Measurements from ENCODE around the gene CHEK2.
"Not testable (repeated sequence)": the region's sequence is repeated elsewhere in the genome, so short reads cannot be mapped to it uniquely, and the experiment has no call there.

CHEK2 gene

DNA sequence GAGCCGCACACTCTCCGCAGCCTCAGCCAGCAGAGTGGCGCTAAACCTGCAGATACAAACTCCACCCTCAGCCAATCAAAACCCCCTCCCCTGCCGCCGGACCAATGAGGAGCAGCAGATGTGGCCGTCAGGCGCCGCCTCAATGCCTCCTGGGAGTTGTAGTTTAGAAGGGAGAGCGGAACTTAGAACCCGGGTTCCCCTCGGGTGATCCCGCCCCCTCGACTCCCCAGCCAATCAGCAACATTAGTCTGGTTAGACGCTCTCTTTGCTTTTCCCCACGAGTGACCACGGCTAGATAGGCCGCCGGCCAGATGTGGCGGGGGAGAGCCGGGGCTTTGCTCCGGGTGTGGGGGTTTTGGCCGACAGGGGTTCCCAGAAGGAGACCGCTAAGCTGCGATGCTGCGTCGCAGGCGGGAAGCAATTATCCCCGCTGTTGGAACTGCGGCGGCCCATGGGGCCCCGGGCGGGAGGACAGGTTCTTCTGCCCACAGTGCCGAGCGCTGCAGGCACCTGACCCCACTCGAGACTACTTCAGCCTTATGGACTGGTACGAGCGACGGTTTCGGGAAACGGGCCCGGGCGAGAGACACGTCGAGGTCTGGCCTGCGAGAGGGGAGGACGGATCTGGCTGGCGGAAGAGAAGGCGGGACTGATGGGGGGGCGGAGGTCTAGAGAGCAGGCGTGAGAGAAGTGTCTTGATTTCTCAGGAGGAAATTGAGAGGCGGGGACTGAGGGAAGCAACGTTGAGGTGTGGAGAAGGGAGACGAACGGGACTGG, at the start of gene CHEK2, which contains the start of gene HSCB:
Gene CHEK2 (minus strand): TSS at position 36 of the 777 bp plus-strand sequence. CDS start 7,099 bp downstream, outside the sequence.
Gene HSCB (plus strand): TSS at position 255 of the 777 bp plus-strand sequence. CDS start 57 bp downstream, at position 312.
- DNase-seq (ENCODE audit: low spot score): peak; percentile 99

- no peak for DNase-seq (ENCODE audit: low spot score)
Observed at GRCh38 chr22:28791124-28791523, 49.5 kb upstream of the CHEK2 start.

- no peak for DNase-seq (ENCODE audit: low spot score)
Observed at GRCh38 chr22:28788601-28789000, 47.0 kb upstream of the CHEK2 start.

- DNase-seq (ENCODE audit: low spot score): no peak
Observed at GRCh38 chr22:28783786-28784671, 42.4 kb upstream of the CHEK2 start.

GRCh38 chr22:28780296-28780695, 38.7 kb upstream of the CHEK2 start:
- no peak for DNase-seq (ENCODE audit: low spot score)

DNA sequence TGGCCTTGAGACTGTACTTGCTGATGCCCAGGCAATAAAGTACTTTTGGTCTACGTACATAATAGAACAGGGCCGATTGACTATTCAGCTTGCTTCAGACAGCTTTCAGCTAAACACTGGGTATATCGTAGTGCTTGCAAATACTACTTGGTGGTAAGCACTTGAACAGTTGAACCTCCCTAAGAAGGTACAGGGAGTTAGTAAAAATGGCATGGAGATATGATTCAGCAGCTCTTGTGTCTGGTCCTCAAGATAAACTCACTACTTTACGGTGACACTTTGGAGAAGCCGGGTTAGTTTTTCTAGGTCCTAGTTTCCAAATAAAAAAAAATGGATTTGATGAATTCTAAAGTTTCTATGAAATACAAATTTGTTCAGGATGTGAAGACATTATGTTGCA, 38.2 kb upstream of the CHEK2 start:
- no peak for DNase-seq (ENCODE audit: low spot score)

- DNase-seq (ENCODE audit: low spot score): no peak
Observed at GRCh38 chr22:28774378-28774777, 32.8 kb upstream of the CHEK2 start.

GRCh38 chr22:28773461-28773867, 31.8 kb upstream of the CHEK2 start:
- DNase-seq (ENCODE audit: low spot score): peak; percentile 7

DNA sequence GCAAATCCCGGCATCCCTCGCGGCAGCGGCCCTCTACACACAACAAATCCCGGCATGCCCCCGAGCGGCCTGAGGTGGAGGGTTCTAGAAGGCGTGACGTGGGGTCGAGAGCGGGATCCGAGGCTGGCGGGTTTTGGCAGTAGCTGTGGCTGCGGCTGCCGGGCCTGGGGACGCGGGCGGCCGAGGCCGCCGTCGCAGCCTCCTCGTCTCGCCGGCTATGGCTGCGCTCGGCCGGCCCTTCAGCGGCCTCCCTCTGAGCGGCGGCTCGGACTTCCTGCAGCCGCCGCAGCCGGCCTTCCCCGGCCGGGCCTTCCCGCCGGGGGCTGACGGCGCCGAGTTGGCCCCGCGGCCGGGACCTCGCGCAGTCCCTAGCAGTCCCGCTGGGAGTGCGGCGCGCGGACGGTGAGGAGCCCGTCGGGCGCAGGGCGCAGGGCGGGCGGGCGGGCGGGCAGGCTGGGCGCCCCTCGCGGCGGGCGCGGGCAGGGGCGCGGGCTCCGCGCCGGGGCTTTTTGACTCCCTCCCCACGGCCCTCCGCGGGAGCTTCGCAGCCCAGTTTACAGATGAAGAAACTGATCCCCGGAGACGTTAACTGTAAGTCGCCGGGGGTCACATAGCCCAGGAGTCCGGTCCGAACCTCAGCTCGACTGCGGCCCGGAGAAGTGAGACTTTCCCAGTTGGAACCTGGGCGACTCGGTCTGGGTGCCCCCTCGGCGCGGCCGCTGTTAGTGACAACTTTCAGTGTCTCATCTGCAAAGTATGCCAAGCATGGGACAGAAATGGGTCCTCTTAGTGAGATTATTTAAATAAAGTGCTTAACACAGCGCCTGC, 31.2 kb upstream of the CHEK2 start, which contains the start of gene CCDC117:
Gene CCDC117 (plus strand): TSS at position 63 of the 828 bp plus-strand sequence. CDS start 155 bp downstream, at position 218.
- peak; percentile 96 for DNase-seq (ENCODE audit: low spot score)

DNA sequence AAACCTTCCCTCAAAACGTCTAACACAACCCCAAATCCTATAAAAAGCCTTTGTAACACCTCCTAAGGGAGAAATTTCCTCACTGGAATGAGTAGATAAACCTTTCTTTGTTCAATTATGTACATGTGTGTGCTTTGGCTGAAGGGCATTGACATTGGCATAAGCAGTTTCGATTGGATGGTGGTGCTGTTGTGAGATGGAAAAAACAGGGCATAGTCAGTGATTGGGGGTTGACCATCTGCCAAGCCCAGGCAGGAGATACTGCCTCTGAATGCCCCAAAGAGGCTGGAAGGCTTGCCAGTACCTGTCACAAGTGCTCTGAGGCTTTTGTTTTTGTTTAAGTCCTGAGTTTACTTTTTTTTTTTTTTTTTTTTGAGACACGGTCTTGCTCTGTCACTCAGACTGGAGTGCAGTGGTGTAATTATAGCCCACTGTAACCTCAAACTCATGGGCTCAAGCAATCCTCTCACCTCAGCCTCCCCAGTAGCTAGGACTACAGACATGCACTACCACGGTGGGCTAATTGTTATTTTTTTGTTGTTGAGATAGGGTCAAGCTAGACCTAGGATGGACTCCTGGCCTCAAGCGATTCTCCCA, 29.7 kb upstream of the CHEK2 start:
- DNase-seq (ENCODE audit: low spot score): no peak

DNA sequence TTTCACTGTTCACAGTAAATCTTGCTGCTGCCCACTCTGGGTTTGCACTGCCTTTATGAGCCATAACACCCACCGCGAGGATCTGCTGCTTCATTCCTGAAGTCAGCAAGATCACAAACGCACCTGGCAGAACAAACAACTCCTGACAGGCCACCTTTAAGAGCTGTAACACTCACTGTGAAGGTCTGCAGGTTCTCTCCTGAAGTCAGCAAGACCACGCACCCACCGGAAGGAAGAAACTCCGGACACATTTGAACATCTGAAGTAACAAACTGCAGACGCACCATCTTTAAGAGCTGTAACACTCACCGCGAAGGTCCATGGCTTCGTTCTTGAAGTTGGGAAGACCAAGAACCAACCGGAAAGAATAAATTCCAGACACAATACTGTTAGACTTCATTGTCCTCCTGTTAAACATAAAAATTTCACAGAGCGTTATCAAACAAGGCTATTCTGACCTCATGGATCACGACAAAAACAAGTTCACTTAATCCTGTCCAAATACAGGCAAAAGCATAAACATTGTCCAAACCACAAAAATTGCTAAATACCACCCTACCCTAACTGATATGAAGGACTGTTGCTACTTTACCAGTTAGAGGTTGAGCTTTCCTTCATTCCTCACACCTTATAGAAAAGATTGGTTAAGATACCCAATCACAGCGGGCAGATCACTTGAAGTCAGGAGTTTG, 27.9 kb upstream of the CHEK2 start:
- DNase-seq (ENCODE audit: low spot score): no peak

- no peak for DNase-seq (ENCODE audit: low spot score)
Observed at GRCh38 chr22:28768701-28769393, 27.2 kb upstream of the CHEK2 start.

DNA sequence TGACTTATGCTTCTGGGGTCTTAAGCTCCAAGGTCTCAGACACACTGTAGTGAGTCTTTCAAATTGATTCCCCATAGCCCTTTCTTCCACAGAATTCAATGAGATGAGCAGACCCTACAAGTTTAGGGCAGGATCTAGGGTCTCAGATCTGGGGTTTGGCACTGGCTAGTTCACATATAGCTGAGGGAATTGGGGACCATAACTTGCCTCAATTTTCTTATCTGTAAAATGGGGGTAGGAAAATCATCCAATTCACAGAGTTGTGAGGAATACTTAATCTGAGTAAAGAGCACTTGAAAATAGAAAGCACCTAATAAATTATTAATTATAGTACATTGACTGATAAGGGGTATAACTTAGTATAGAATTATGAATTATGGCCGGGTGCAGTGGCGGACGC, 25.0 kb upstream of the CHEK2 start:
- no peak for DNase-seq (ENCODE audit: low spot score)

GRCh38 chr22:28762000-28762399, 20.4 kb upstream of the CHEK2 start:
- DNase-seq (ENCODE audit: low spot score): not testable (repeated sequence)

DNA sequence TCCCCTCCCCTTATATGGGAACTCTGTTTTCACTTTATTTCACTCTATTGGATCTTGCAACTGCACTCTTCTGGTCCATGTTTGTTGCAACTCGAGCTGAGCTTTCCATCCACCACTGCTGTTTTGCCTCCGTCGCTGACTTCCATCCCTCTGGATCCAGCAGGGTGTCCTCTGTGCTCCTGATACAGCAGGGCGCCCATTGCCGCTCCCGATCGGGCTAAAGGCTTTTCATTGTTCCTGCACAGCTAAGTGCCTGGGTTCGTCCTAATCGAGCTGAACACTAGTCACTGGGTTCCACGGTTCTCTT, 19.8 kb upstream of the CHEK2 start:
- DNase-seq (ENCODE audit: low spot score): no peak

- DNase-seq (ENCODE audit: low spot score): no peak
Observed at GRCh38 chr22:28759861-28760560, 18.4 kb upstream of the CHEK2 start.

DNA sequence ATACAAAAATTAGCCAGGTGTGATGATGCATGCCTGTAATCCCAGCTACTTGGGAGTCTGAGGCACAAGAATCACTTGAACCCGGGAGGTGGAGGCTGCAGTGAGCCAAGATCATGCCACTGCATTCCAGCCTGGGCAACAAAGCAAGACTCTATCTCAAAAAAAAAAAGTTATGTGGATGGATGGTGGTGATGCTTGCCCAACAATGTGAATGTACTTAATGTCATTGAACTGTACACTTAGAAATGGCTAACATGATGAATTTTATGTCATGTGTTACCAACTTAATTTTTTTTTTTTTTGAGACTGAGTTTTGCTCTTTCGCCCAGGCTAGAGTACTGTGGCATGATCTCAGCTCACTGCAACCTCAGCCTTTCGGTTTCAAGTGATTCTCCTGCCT, 12.9 kb upstream of the CHEK2 start:
- DNase-seq (ENCODE audit: low spot score): not testable (repeated sequence)

DNA sequence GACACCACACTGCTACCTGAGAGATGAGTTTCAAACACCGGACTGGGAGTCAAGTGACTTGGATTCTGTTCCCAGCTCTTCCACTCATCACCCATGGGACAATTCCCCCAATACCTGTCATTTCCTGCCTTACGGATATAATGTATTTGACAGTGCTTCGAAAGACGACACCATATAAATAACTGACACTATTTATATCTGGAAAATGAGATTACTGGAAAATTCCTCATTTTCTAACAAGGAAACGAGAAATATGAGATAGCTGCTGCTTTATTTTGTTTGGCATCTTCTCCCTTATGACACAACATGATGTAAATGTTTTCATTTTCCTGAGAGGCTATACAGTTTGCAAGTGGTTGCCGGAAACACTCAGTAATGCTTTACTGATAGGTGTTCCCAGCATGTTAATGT, 8.9 kb upstream of the CHEK2 start:
- no peak for DNase-seq (ENCODE audit: low spot score)

DNA sequence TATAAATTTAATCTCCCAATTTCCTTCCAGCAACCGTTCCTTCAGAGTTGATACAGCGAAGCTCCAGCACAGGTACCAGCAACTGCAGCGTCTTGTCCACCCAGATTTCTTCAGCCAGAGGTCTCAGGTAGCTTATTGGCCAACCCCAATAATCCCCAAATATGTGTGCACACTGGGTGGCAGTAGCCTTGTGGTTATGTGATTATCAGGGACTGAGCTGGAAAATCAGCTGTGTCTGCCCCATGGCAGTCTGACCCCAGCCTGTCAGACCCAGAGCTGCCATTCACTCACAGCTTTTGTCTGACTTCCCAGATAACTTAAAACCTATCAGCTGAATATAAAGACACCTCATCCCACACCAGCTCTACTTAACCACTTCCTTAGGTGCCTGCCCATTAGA, 2.2 kb upstream of the CHEK2 start:
- DNase-seq (ENCODE audit: low spot score): no peak

DNA sequence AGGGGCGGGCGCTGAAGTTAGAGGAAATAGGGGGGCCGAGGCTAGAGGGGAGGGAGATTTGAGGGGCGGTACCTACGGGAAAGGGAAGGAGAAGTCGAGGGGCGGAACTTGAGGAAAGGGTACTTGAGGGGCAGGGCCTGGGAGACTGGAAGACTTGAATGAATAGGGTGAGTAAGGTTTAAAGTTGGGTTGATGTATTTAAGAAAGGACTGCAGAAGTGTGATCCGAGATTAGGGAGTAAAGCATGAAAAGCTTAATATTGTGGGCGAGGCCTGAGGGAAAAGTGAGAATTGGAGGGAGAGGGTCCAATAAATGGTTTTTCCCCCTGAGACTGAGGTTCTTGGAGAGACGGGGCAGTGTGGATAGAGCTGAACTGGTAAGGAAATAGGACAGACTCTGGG, 942 bp upstream of the CHEK2 start:
- no peak for DNase-seq (ENCODE audit: low spot score)

Measured in pons (tissue), 1 donor.